SK-N-MC (cell line): ENCODE results near the gene FAM229A.
"Not testable (repeated sequence)": the region's sequence is repeated elsewhere in the genome, so short reads cannot be mapped to it uniquely, and the experiment has no call there.

Experiments
- DNase-seq: peaks from one replicate; pipeline ENCODE4 v3.0.0-alpha.2; 2011; ENCODE audit warnings: low read depth, low spot score
- H3K27ac ChIP-seq: fragments of 200-600 bp; sonication (generic); 2 replicates; pipeline ENCODE4 v1.5.1; 2016; ENCODE audit warnings: mixed run types
- H3K36me3 ChIP-seq: fragments of 200-600 bp; sonication (generic); 2 replicates; pipeline ENCODE4 v1.6.1; 2017; ENCODE audit warnings: antibody characterized with exemption, low read length, mixed read lengths; ENCODE audit not compliant: insufficient read depth
- H3K4me3 ChIP-seq: fragments of 200-600 bp; sonication (generic); 2 replicates; pipeline ENCODE4 v1.5.1; 2016
- H3K9ac ChIP-seq: fragments of 200-600 bp; sonication (generic); 2 replicates; pipeline ENCODE4 v1.8.0; 2017; ENCODE audit warnings: mixed run types, mixed read lengths; ENCODE audit not compliant: insufficient read length
- H3K9me3 ChIP-seq: fragments of 200-600 bp; sonication (generic); 2 replicates; pipeline ENCODE4 v1.6.1; 2017; ENCODE audit warnings: low read depth, mild to moderate bottlenecking, antibody characterized with exemption, low read length, moderate library complexity, mixed read lengths
- EZH2 ChIP-seq: fragments of 200-600 bp; sonication (generic); IDR thresholded peaks from one replicate; pipeline ENCODE4 v1.6.1; 2017; ENCODE audit warnings: antibody characterized with exemption
- FOXP2 ChIP-seq: optimal IDR thresholded peaks from 2 replicates; pipeline ENCODE3; 2011; ENCODE audit warnings: mild to moderate bottlenecking, moderate library complexity; ENCODE audit not compliant: insufficient read depth; ENCODE audit errors: extremely low read length, control extremely low read depth
- POLR2AphosphoS5 ChIP-seq: IDR thresholded peaks from 2 replicates; pipeline ENCODE4 v1.6.1; 2012; ENCODE audit warnings: mild to moderate bottlenecking, low read depth, low read length, borderline replicate concordance

The FAM229A gene, protein sequence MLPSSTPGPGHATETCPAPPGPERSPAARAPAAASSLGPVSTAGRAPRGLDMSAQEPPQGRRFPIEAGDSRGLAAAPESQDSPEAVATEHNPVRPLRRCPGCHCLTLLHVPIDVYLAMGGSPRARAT

DNA sequence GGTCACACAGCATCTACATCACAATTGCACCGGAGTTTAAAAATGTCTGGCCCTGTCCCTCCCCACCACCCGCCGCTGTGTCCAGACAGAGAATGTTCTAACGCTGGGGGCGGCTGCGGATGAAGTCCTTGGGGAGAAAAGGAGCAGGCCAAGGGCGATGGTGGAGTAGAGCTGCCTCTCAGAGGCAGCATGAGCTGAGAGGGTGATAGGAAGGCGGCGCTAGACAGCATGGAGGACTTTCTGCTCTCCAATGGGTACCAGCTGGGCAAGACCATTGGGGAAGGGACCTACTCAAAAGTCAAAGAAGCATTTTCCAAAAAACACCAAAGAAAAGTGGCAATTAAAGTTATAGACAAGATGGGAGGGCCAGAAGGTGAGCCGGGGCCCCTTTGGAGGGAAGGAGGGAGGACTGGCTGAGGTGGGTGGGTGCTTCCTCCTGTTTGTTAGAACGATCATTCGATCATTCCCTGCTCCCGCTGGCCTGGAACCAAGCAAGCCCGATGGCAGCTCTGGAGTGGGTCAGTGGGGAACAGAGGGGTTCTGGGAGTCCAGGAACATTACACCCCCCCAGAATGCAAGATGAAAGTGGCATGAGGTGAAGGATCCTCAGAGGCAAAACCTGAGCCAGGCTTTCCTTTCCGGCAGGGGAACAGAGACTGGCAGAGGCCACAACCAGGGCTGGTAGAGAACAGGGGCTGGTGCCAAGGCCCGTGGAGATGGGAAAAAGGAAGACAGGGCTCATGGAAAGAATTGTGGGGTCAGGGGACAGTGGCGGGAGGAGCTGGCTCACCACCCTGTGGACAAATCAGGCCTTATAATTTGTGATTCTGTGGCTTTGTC is at the start of gene FAM229A, which contains the start of gene TSSK3:
Gene FAM229A (minus strand): TSS at position 12 of the 840 bp plus-strand sequence. CDS start 394 bp downstream, outside the sequence.
Gene TSSK3 (plus strand): TSS at position 66 of the 840 bp plus-strand sequence. CDS start 163 bp downstream, at position 229.
- Histone ChIP-seq H3K9ac (no peak within 1 kb of the TSS), H3K4me3 (no peak within 1 kb of the TSS), H3K36me3 (peaks cover 15% of the 10 kb centered on the region; the same call in 1 of the 2 replicates), H3K9me3 (no peaks in the 10 kb centered on the region), H3K27ac (no peak within 1 kb of the TSS)
- TF ChIP-seq FOXP2: no peak
- no peak for TF ChIP-seq POLR2AphosphoS5
- no peak for TF ChIP-seq EZH2
- DNase-seq: no peak

DNA sequence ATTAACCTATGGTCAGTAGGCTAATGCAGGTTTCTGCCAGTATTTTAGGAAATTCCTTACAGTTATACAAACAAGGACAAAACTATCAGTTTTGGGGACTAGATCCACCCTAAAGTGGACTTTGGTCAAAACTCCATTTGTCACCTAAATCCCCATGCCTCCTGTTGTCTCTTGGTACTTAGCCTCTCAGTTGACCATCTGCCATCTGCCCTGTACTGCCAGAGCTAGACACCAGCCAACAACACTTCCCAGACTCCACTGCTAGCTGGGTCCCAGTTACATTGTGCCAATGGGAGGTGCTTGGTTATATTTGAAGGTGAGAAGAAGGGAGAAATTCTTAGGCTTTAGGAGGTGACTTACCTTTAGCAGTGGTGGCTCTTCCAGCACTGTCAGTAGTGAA is 49.0 kb upstream of the FAM229A start:
- TF ChIP-seq EZH2 (no peak), POLR2AphosphoS5 (no peak), FOXP2 (no peak)
- H3K4me3 ChIP-seq: no peak overlapping the region

DNA sequence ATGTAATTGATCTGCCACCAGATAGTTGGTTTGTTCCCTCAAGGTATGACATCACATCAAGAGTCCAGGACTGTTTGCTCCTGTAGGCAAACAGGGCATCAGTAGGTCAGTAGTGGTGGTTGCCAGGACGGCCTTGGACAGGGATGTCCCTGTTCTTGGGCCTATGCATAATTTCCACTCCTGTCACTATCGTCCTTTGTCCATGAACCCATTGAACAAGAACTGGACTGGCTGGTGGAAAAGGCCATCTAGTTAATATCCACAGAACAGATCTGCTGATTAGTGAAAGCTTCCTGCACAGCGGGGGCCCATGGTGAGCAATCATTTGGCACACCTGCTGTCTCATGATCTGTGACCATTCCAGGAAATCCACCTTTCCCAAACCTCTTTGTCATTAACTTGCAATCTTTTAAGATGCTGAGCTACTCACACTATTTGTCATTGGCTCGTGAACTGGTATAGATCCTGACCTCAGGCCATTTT is 44.4 kb upstream of the FAM229A start:
- Histone ChIP-seq H3K27ac (no peak overlapping the region), H3K9me3 (no peaks in the 10 kb centered on the region), H3K9ac (no peak overlapping the region), H3K4me3 (no peak overlapping the region), H3K36me3 (no peaks in the 10 kb centered on the region)
- no peak for DNase-seq
- TF ChIP-seq FOXP2: no peak
- no peak for TF ChIP-seq EZH2
- TF ChIP-seq POLR2AphosphoS5: no peak

More for the DNA sequence above, 49.0 kb upstream of the FAM229A start:
- H3K9ac ChIP-seq: no peak overlapping the region
- H3K27ac ChIP-seq: no peak overlapping the region
- no peak for DNase-seq
- peaks cover 5% of the 10 kb centered on the region; the same call in 1 of the 2 replicates for H3K9me3 ChIP-seq
- H3K36me3 ChIP-seq: no peaks in the 10 kb centered on the region

DNA sequence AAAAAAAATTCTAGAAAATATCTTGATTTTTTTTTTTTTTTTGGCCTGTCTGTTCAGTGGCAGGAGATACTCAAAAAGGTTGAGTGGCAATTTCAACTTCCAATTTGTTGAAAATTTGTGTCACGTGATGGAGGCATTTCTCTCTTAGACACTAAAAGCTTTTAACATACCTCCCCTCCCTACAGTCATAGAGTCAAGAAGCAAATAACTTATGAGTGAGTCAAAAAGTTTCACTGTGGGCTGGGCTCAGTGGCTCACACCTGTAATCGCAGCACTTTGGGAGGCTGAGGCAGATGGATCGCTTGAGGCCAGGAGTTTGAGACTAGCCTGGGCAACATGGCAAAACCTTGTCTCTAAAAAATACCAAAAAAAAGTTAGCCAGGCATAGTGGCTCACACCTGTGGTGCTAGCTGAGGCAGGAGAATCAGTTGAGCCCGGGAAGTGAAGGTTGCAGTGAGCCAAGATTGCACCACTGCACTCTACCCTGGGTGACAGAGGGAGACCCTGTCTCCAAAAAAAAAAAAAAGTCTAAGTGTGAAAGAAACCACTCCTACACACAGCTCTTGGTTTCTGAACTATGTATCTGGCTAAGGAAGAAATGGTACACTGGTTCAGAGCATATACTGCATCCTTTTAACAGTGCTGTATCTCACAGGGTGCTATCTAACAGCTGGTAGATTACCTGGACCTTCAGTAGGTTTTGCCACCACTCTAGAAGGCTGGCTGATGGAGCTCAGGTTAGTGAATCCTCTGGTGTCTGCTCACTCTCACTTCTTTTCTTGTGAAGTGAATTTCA is 43.6 kb upstream of the FAM229A start:
- Histone ChIP-seq H3K9ac (no peak overlapping the region), H3K36me3 (no peaks in the 10 kb centered on the region), H3K27ac (no peak overlapping the region), H3K4me3 (no peak overlapping the region), H3K9me3 (no peaks in the 10 kb centered on the region)
- TF ChIP-seq FOXP2 (no peak), POLR2AphosphoS5 (no peak), EZH2 (no peak)
- no peak for DNase-seq

DNA sequence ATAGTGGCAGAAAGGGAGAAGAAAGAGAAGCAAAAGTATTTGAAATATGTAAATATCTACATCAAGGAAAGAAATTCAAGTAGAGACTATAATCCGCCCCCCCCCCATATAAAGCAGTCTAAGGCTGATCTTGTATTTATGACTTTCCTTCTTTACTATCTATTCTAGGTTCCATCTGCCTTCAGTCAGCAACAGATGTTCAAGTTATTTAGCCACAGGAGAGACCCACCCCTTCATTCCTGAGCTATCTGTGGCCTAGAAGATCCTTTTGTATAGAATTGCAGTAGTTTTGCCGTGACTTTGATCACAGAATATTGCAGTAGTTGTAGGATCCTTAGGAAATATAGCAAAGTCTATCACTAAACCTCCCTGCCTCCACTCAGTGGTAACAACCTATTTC is 42.7 kb upstream of the FAM229A start:
- Histone ChIP-seq H3K9me3 (no peaks in the 10 kb centered on the region), H3K27ac (no peak overlapping the region), H3K36me3 (no peaks in the 10 kb centered on the region), H3K4me3 (no peak overlapping the region), H3K9ac (no peak overlapping the region)
- TF ChIP-seq POLR2AphosphoS5 (no peak), FOXP2 (no peak), EZH2 (no peak)
- no peak for DNase-seq

DNA sequence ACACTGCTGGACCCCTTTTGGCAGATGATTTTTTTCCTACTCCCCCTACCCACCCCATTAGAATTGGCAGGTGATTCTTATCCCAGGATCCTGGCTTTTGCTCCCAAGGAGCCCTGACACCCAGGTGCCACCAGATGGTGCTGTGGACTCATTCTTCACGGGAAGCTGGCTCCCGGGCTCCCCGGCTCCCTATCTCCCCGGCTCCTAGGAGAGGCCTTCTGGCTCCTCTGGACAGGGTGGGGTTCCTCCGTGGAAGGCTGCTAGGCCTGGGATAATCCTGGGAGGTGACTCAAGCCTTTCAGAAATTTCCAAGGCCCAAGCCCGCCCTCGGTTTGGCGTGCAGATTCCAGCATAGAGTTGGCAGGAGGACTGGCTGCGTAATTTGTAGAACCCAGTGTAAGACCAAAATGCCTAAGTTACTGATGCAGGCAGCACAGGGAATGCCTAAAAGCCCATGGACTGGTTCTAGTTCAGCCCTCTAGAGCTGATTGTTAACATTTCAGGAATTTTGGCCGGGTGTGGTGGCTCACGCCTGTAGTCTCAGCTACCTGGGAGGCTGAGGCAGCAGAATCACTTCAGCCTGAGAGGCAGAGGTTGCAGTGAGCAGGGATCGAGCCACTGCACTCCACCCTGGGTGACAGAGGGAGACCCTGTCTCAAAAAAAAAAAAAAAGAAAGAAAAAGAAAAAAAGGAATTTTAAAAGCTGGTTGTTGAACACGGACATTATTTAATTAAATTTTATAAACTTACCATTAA is 38.8 kb upstream of the FAM229A start:
- no peak overlapping the region for H3K9ac ChIP-seq
- no peak overlapping the region for H3K4me3 ChIP-seq
- H3K27ac ChIP-seq: no peak overlapping the region
- no peaks in the 10 kb centered on the region for H3K36me3 ChIP-seq
- peak; percentile 26 for DNase-seq
- no peaks in the 10 kb centered on the region for H3K9me3 ChIP-seq
- TF ChIP-seq EZH2 (no peak), POLR2AphosphoS5 (no peak), FOXP2 (no peak)

DNA sequence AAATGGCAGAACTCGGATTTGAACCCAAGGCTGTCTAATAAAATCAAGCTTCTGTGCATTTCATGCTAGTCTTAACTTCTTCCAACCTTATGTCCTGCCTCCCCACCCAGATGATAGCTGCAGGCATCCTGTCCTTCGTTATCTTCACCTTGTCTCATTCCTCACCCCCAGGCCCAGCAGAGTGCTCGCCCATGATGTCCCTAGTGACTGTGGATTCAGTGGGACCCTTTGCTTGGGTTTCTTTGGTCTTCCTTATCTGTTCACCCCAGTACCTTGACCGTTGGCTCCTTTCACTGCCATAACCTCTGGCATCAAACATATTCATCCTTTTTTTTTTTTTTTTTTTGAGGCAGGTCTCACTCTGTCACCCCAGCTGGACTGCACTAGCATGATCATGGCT is 37.6 kb upstream of the FAM229A start:
- Histone ChIP-seq H3K4me3 (no peak overlapping the region), H3K9ac (no peak overlapping the region), H3K9me3 (no peaks in the 10 kb centered on the region), H3K36me3 (no peaks in the 10 kb centered on the region), H3K27ac (no peak overlapping the region)
- TF ChIP-seq EZH2: no peak
- TF ChIP-seq POLR2AphosphoS5: no peak
- TF ChIP-seq FOXP2: no peak
- no peak for DNase-seq

DNA sequence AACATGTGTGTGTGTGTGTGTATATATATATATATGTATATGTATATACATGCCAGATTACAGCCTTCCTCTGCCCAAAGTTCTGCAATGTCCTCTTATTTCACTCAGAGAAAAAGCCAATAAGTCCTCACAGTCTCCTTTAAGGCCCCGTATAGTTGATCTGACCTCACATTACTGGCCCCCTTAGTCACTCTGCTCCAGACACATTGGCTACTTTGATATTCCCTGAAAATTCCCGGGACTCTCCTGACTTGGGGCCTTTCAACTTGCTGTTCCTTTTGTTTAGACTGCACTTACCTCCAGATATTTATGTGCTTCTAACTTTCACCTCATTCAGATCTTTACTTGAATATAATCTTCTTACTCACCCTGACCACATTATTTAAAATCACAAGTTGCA is 36.1 kb upstream of the FAM229A start:
- no peak overlapping the region for H3K27ac ChIP-seq
- no peak for TF ChIP-seq FOXP2
- TF ChIP-seq EZH2: no peak
- TF ChIP-seq POLR2AphosphoS5: no peak
- no peak overlapping the region for H3K4me3 ChIP-seq
- DNase-seq: no peak
- no peaks in the 10 kb centered on the region for H3K9me3 ChIP-seq
- H3K36me3 ChIP-seq: no peaks in the 10 kb centered on the region
- no peak overlapping the region for H3K9ac ChIP-seq

DNA sequence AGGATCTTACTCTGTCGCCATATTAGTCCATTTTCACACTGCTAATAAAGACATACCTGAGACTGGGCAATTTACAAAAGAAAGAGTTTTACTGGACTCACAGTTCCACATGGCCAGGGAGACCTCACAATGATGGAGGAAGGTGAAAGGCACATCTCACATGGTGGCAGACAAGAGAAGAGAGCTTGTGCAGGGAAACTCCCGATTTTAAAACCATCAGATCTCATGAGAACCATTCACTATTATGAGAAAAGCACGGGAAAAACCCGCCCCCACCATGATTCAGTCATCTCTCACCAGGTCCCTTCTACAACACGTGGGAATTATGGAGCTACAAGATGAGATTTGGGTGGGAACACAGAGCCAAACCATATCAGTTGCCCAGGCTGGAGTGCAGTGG is 34.2 kb upstream of the FAM229A start:
- not testable (repeated sequence) for H3K9ac ChIP-seq, DNase-seq, H3K9me3 ChIP-seq, H3K4me3 ChIP-seq, H3K36me3 ChIP-seq, H3K27ac ChIP-seq
